BE2C (cell line): ENCODE measurements around the gene EPM2AIP1.

Experiments used
- DNase-seq: peaks from one replicate; pipeline ENCODE4 v3.0.0-alpha.2; 2020
- H3K27me3 ChIP-seq: fragments of 250-450 bp; sonication (Bioruptor Pico); 2 replicates; pipeline ENCODE4 v1.5.1; 2020; ENCODE audit warnings: mild to moderate bottlenecking
- H3K36me3 ChIP-seq: fragments of 250-450 bp; sonication (Bioruptor Pico); 2 replicates; pipeline ENCODE4 v1.5.1; 2020; ENCODE audit warnings: mild to moderate bottlenecking
- H3K4me1 ChIP-seq: fragments of 250-450 bp; sonication (Bioruptor Pico); 2 replicates; pipeline ENCODE4 v1.5.1; 2020
- H3K4me3 ChIP-seq: 2 replicates; pipeline ENCODE4 v1.5.1; 2011; ENCODE audit warnings: low read depth, low read length
- H3K9me3 ChIP-seq: fragments of 250-450 bp; sonication (Bioruptor Pico); 2 replicates; pipeline ENCODE4 v1.5.1; 2020
- CTCF ChIP-seq: IDR thresholded peaks from 2 replicates; pipeline ENCODE4 v1.5.1; 2012; ENCODE audit warnings: mild to moderate bottlenecking, low read depth, low read length

Gene EPM2AIP1

GRCh38 chr3:36942638-36943248 is 50.2 kb downstream of the EPM2AIP1 start:
- H3K9me3 ChIP-seq = no peaks in the 10 kb centered on the region
- no peak for TF ChIP-seq CTCF
- H3K27me3 ChIP-seq = no peaks in the 10 kb centered on the region
- H3K4me3 ChIP-seq = no peak overlapping the region
- no peak for DNase-seq
- H3K36me3 ChIP-seq = no peaks in the 10 kb centered on the region
- no peaks in the 10 kb centered on the region for H3K4me1 ChIP-seq

- Histone ChIP-seq H3K36me3 (no peaks in the 10 kb centered on the region), H3K27me3 (no peaks in the 10 kb centered on the region), H3K4me3 (no peak overlapping the region), H3K9me3 (no peaks in the 10 kb centered on the region), H3K4me1 (no peaks in the 10 kb centered on the region)
- no peak for TF ChIP-seq CTCF
- no peak for DNase-seq
These were observed 51.3 kb downstream of the EPM2AIP1 start for GRCh38 chr3:36941658-36942057.

GRCh38 chr3:36941162-36941561 is 51.8 kb downstream of the EPM2AIP1 start:
- no peak for DNase-seq
- no peaks in the 10 kb centered on the region for H3K36me3 ChIP-seq
- H3K4me3 ChIP-seq = no peak overlapping the region
- no peaks in the 10 kb centered on the region for H3K4me1 ChIP-seq
- H3K27me3 ChIP-seq = no peaks in the 10 kb centered on the region
- no peak for TF ChIP-seq CTCF
- H3K9me3 ChIP-seq = no peaks in the 10 kb centered on the region

- H3K4me3 ChIP-seq = no peak overlapping the region
- no peak for TF ChIP-seq CTCF
- no peaks in the 10 kb centered on the region for H3K27me3 ChIP-seq
- H3K4me1 ChIP-seq = no peaks in the 10 kb centered on the region
- no peaks in the 10 kb centered on the region for H3K36me3 ChIP-seq
- no peaks in the 10 kb centered on the region for H3K9me3 ChIP-seq
- no peak for DNase-seq
These were observed 55.4 kb downstream of the EPM2AIP1 start for GRCh38 chr3:36937492-36937891.
